ENCODE measurements around the gene OXER1.
A peak's percentile ranks its signal among the peaks of the same experiment; 100 is the strongest.

The OXER1 gene

GRCh38 chr2:42742740-42743658 is 20.9 kb downstream of the OXER1 start:
- TF ChIP-seq EZH2phosphoT487 (IDR thresholded peaks at IDR 0.05; ENCODE audit: borderline replicate concordance, low read length) (no peak), CTCF (IDR thresholded peaks at IDR 0.05; ENCODE audit: low read depth, low read length, poor library complexity, severe bottlenecking) (peak; percentile 19)
- no peaks in the 10 kb centered on the region for H3K4me1 ChIP-seq (ENCODE audit: control insufficient read depth, low read length)
- H4K20me1 ChIP-seq (ENCODE audit: control insufficient read depth, insufficient read depth, low read depth, low read length): no peaks in the 10 kb centered on the region
- H3K4me3 ChIP-seq (ENCODE audit: low read length): no peak overlapping the region
- H3F3A ChIP-seq (ENCODE audit: control insufficient read depth, insufficient read depth): no peaks in the 10 kb centered on the region
- H3K9me3 ChIP-seq (ENCODE audit: control insufficient read depth, insufficient read depth, low read length): peaks cover 5% of the 10 kb centered on the region; the same call in 1 of the 2 replicates
- H3K79me2 ChIP-seq (ENCODE audit: control insufficient read depth, low read length): no peaks in the 10 kb centered on the region
- H3K9me2 ChIP-seq (replicated peaks; ENCODE audit: control insufficient read depth, low read length): no peaks in the 10 kb centered on the region
- H3K27ac ChIP-seq (ENCODE audit: low read depth, low read length): no peak overlapping the region
- H3K4me2 ChIP-seq (ENCODE audit: low read length): no peak overlapping the region
- no peaks in the 10 kb centered on the region for H3K27me3 ChIP-seq (ENCODE audit: control insufficient read depth, low read length)
- H3K36me3 ChIP-seq (ENCODE audit: control insufficient read depth, low read length): peaks cover under 1% of the 10 kb centered on the region

- no peaks in the 10 kb centered on the region for H3K79me2 ChIP-seq (ENCODE audit: control insufficient read depth, low read length)
- H3K4me2 ChIP-seq (ENCODE audit: low read length): no peak overlapping the region
- H4K20me1 ChIP-seq (ENCODE audit: control insufficient read depth, insufficient read depth, low read depth, low read length): no peaks in the 10 kb centered on the region
- H3K4me1 ChIP-seq (ENCODE audit: control insufficient read depth, low read length): no peaks in the 10 kb centered on the region
- H3K9me2 ChIP-seq (replicated peaks; ENCODE audit: control insufficient read depth, low read length): no peaks in the 10 kb centered on the region
- peaks cover 15% of the 10 kb centered on the region for H3K36me3 ChIP-seq (ENCODE audit: control insufficient read depth, low read length)
- H3K27me3 ChIP-seq (ENCODE audit: control insufficient read depth, low read length): no peaks in the 10 kb centered on the region
- no peak overlapping the region for H3K4me3 ChIP-seq (ENCODE audit: low read length)
- no peaks in the 10 kb centered on the region for H3F3A ChIP-seq (ENCODE audit: control insufficient read depth, insufficient read depth)
- no peak overlapping the region for H3K27ac ChIP-seq (ENCODE audit: low read depth, low read length)
- no peak for TF ChIP-seq EZH2phosphoT487 (IDR thresholded peaks at IDR 0.05; ENCODE audit: borderline replicate concordance, low read length)
- no peak for TF ChIP-seq CTCF (IDR thresholded peaks at IDR 0.05; ENCODE audit: low read depth, low read length, poor library complexity, severe bottlenecking)
- peaks cover 9% of the 10 kb centered on the region; the same call in 1 of the 2 replicates for H3K9me3 ChIP-seq (ENCODE audit: control insufficient read depth, insufficient read depth, low read length)
These were observed 22.8 kb downstream of the OXER1 start for GRCh38 chr2:42741140-42741539.

GRCh38 chr2:42736598-42737322 is 27.2 kb downstream of the OXER1 start:
- Histone ChIP-seq H3K36me3 (ENCODE audit: control insufficient read depth, low read length) (peaks cover 18% of the 10 kb centered on the region), H3K4me2 (ENCODE audit: low read length) (no peak overlapping the region), H4K20me1 (ENCODE audit: control insufficient read depth, insufficient read depth, low read depth, low read length) (no peaks in the 10 kb centered on the region), H3K27me3 (ENCODE audit: control insufficient read depth, low read length) (no peaks in the 10 kb centered on the region), H3F3A (ENCODE audit: control insufficient read depth, insufficient read depth) (no peaks in the 10 kb centered on the region), H3K9me3 (ENCODE audit: control insufficient read depth, insufficient read depth, low read length) (peaks cover 13% of the 10 kb centered on the region; the same call in 1 of the 2 replicates), H3K4me1 (ENCODE audit: control insufficient read depth, low read length) (no peaks in the 10 kb centered on the region), H3K79me2 (ENCODE audit: control insufficient read depth, low read length) (no peaks in the 10 kb centered on the region), H3K27ac (ENCODE audit: low read depth, low read length) (no peak overlapping the region), H3K4me3 (ENCODE audit: low read length) (no peak overlapping the region), H3K9me2 (replicated peaks; ENCODE audit: control insufficient read depth, low read length) (no peaks in the 10 kb centered on the region)
- TF ChIP-seq CTCF (IDR thresholded peaks at IDR 0.05; ENCODE audit: low read depth, low read length, poor library complexity, severe bottlenecking): no peak
- no peak for TF ChIP-seq EZH2phosphoT487 (IDR thresholded peaks at IDR 0.05; ENCODE audit: borderline replicate concordance, low read length)
